Esophagus squamous epithelium (tissue), 5 donors: ENCODE results near the gene TCTN2. TPM values are rescaled to one million over a fixed set of nuclear protein-coding genes. Genes with fewer than 3 reads are reported as not detected.

Experiments
- DNase-seq: peaks from one replicate; lab custom pipeline; 2025; lab: John Stamatoyannopoulos, UW
- H3K27ac ChIP-seq, 4 donors: fragments of 200-600 bp; sonication (generic); one replicate each; pipeline ENCODE4 v1.5.1; 2016 to 2019; ENCODE audit warnings: mild to moderate bottlenecking in 1 of 4
- H3K27me3 ChIP-seq, 4 donors: fragments of 200-600 bp; sonication (generic); 1 replicate in 3 of 4; 2 replicates in 1 of 4; pipeline versions ENCODE4 v1.5.1 to v1.6.0; 2017 to 2021; ENCODE audit warnings: antibody characterized with exemption in 1 of 4
- H3K36me3 ChIP-seq, 3 donors: fragments of 200-600 bp; sonication (generic); one replicate each; pipeline ENCODE4 v1.5.1; 2016 to 2019
- H3K4me1 ChIP-seq, 3 donors: fragments of 200-600 bp; sonication (generic); one replicate each; pipeline ENCODE4 v1.5.1; 2017 to 2019
- H3K4me3 ChIP-seq, 4 donors: fragments of 200-600 bp; sonication (generic); 1 replicate in 3 of 4; 2 replicates in 1 of 4; pipeline ENCODE4 v1.5.1; 2016 to 2019; ENCODE audit warnings: mild to moderate bottlenecking in 2 of 4, moderate library complexity in 1 of 4
- H3K9me3 ChIP-seq, 3 donors: fragments of 200-600 bp; sonication (generic); one replicate each; pipeline ENCODE4 v1.5.1; 2016 to 2019
- POLR2A ChIP-seq, 4 donors: fragments of 450-650 bp; IDR thresholded peaks; one replicate each; pipeline ENCODE4 v1.6.1; 2017; ENCODE audit warnings: antibody characterized with exemption in 4 of 4, mild to moderate bottlenecking in 4 of 4, moderate library complexity in 3 of 4
- WGBS, 2 donors: methylation state at CpG; one replicate each; pipeline ENCODE4 v1.1.5; 2018; 5-methylcytosine and 5-hydroxymethylcytosine counted together
- intact Hi-C: fragments of 100-400 bp; cut with DNase I; formaldehyde crosslinking; loops from one replicate; pipeline ENCODE4 v1.15.0; 2022
- total RNA-seq, 4 donors: library from RNA; depleted of rRNA; stranded (reverse); fragments of >200 nt; gene quantifications; one replicate each; pipeline ENCODE4 v1.1.0, GENCODE V29; 2016
- TF ChIP-seq, protein P1 (sequence below), 6 experiments: fragments of 450-650 bp in 4 of 6; fragments of 200-600 bp in 2 of 6; sonication (generic) in 2 of 6; IDR thresholded peaks; one replicate each; pipeline ENCODE4 v1.5.1; 2016 to 2019; ENCODE audit warnings: antibody characterized with exemption in 6 of 6, mild to moderate bottlenecking in 4 of 6, moderate library complexity in 4 of 6
- donor health status: DM: yes; HTN: yes; CAD: no.

Gene TCTN2
- total RNA-seq, 4 donors from 2014 or later = 3.0 to 5.9 (median 3.2) TPM

DNA sequence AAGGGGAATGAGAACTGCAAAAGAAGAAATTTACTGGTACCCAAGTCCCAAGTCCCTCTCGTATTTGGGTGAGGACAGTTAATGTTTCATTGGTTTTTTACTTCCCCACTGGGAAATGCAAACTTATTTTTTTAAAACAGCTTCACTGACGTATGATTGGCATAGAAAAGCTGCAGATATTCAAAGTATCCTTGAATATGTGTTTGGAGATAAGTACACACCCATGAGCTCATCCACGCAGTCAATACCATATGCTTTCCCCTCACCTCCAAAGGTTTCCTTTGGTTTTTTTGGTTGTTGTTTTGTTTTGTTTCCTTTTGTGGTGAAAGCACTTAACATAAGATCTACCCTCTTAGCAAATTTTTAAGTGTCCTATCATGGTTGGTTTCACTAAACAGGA, 13.1 kb downstream of the TCTN2 start:
- TF ChIP-seq, protein P1, sequence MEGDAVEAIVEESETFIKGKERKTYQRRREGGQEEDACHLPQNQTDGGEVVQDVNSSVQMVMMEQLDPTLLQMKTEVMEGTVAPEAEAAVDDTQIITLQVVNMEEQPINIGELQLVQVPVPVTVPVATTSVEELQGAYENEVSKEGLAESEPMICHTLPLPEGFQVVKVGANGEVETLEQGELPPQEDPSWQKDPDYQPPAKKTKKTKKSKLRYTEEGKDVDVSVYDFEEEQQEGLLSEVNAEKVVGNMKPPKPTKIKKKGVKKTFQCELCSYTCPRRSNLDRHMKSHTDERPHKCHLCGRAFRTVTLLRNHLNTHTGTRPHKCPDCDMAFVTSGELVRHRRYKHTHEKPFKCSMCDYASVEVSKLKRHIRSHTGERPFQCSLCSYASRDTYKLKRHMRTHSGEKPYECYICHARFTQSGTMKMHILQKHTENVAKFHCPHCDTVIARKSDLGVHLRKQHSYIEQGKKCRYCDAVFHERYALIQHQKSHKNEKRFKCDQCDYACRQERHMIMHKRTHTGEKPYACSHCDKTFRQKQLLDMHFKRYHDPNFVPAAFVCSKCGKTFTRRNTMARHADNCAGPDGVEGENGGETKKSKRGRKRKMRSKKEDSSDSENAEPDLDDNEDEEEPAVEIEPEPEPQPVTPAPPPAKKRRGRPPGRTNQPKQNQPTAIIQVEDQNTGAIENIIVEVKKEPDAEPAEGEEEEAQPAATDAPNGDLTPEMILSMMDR (IDR thresholded peaks at IDR 0.05) = no peak
- no peak for TF ChIP-seq POLR2A (IDR thresholded peaks at IDR 0.05)
- no peaks in the 10 kb centered on the region for H3K4me1 ChIP-seq
- intact Hi-C loops = no loop called here
- H3K4me3 ChIP-seq = no peak overlapping the region
- H3K9me3 ChIP-seq = no peaks in the 10 kb centered on the region
- 90% methylated on average over 3 of the region's 3 CpGs for WGBS, 2 donors
- no peaks in the 10 kb centered on the region for H3K27me3 ChIP-seq
- no peak for DNase-seq
- peaks cover 0 to 85% (median 4%) of the 10 kb centered on the region in 3 donors for H3K36me3 ChIP-seq
- no peak overlapping the region for H3K27ac ChIP-seq

DNA sequence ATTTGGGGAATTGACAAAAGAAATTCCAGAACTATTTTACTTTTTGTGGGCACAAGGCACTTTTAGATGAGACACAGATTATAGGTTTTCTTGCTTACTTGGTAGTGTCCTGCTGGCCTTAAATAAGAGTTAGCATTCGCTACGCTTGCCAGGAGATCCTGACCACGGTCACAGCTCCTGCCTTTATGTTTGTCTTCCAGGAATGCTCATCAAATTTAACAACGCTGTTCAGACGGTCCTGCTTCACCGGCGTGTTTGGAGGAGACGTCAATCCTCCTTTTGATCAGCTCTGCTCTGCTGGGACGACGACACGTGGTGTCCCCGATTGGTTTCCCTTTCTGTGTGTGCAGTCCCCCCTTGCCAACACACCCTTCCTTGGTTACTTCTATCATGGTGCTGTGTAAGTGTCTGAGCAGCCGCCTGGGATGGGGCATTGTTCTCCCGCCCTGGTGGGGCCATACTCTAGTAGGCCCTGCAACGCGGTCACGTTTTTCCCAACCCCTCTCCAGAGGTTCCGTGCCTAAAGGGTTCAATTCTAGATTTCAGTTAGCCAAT, 15.8 kb downstream of the TCTN2 start:
- H3K4me1 ChIP-seq = peaks cover 0 to 13% (median 0%) of the 10 kb centered on the region in 3 donors
- WGBS, 2 donors = 95 to 96% methylated on average over 17 to 18 of the region's 18 CpGs
- H3K4me3 ChIP-seq = no peak overlapping the region
- no peak overlapping the region for H3K27ac ChIP-seq
- intact Hi-C loops = no loop called here
- no peaks in the 10 kb centered on the region for H3K9me3 ChIP-seq
- H3K36me3 ChIP-seq = peaks cover 0 to 74% (median 0%) of the 10 kb centered on the region in 3 donors
- DNase-seq = no peak
- TF ChIP-seq POLR2A (IDR thresholded peaks at IDR 0.05) = no peak
- TF ChIP-seq, protein P1 (IDR thresholded peaks at IDR 0.05) = no peak
- H3K27me3 ChIP-seq = no peaks in the 10 kb centered on the region

DNA sequence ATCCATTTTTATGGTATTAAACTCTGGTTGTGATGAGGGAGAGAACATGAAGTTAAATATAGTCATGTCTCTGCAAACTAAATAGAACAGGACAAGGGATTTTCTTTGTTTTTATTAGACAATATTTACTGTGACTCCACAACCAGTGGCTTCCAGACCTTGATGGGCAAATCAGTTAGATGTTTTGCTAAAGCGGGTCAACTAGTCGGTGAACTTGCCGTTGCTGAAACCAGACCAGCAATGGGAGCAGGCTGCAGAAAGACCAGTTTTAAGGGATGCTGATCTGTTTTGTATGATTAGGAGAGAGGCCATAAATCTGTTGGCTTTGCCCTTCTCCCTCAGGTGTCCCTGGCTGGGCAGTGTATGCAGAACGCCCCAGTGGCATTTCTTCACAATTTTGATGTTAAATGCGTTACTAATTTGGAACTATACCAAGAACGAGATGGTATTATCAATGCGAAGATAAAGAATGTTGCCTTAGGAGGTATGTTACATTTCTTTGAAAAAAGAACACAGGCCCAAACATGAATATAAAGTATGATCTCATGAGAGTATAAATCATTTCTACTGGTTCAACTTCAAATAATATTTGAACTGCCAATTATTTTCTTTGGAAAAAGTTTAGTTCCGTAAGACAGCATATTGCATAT, 19.4 kb downstream of the TCTN2 start:
- Histone ChIP-seq H3K4me3 (no peak overlapping the region), H3K4me1 (peaks cover 0 to 13% (median 0%) of the 10 kb centered on the region in 3 donors), H3K36me3 (peaks cover 0 to 75% (median 0%) of the 10 kb centered on the region in 3 donors), H3K27me3 (no peaks in the 10 kb centered on the region), H3K9me3 (no peaks in the 10 kb centered on the region), H3K27ac (no peak overlapping the region)
- 55 to 72% methylated on average over 8 of the region's 8 CpGs for WGBS, 2 donors
- TF ChIP-seq, protein P1 (IDR thresholded peaks at IDR 0.05) = no peak
- no peak for TF ChIP-seq POLR2A (IDR thresholded peaks at IDR 0.05)
- DNase-seq = no peak
- intact Hi-C loops = no loop called here

DNA sequence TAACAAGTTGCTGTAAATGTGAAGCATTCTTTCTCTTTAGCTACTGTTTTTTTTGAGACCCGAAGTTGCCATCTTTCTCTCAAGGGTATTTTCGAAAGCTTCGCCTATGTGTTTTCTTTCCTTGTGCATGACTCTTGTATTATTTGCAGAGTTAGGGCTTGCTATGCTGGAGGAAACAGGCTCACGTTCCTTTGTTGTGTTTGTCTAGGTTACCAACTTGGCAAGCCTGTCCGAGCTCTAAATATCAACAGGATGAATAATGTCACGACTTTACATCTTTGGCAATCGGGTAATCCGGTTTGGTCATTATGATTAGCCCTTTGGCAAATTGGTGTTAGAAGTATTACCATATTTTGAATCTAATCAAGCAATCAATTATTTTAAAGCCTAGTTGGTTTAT, 25.3 kb downstream of the TCTN2 start:
- H3K4me1 ChIP-seq = peaks cover 0 to under 1% (median 0%) of the 10 kb centered on the region in 3 donors
- no peak overlapping the region for H3K27ac ChIP-seq
- WGBS, 2 donors = 63 to 80% methylated on average over 8 of the region's 8 CpGs
- no peak for DNase-seq
- no peaks in the 10 kb centered on the region for H3K9me3 ChIP-seq
- H3K36me3 ChIP-seq = peaks cover 0 to 81% (median 4%) of the 10 kb centered on the region in 3 donors
- intact Hi-C loops = no loop called here
- TF ChIP-seq, protein P1 (IDR thresholded peaks at IDR 0.05) = no peak
- TF ChIP-seq POLR2A (IDR thresholded peaks at IDR 0.05) = no peak
- no peaks in the 10 kb centered on the region for H3K27me3 ChIP-seq
- no peak overlapping the region for H3K4me3 ChIP-seq

DNA sequence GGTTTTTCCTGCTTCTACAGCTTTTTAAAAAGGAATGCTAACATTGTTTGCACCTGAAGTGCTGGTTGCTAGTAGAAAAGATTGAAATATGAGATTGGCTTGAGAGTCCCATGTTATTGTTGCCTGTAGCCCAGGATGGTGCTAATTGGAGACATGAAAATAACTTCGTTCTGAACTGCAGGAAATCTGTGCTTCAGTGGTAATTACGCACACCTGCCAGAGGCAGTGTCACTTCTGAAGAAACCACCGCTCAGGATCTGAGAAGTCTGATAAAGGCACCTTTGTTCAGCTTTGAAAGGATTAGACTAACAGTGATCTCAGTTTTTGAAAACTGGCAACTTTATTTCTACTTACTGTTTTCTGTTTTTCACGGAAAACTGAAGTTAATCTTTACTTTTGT, 25.7 kb downstream of the TCTN2 start:
- DNase-seq = no peak
- intact Hi-C loops = no loop called here

More for the DNA sequence above, 25.7 kb downstream of the TCTN2 start:
- H3K9me3 ChIP-seq = no peaks in the 10 kb centered on the region
- H3K36me3 ChIP-seq = peaks cover 0 to 85% (median 4%) of the 10 kb centered on the region in 3 donors
- WGBS, 2 donors = 83 to 85% methylated on average over 4 of the region's 4 CpGs
- H3K27ac ChIP-seq = no peak overlapping the region
- H3K27me3 ChIP-seq = no peaks in the 10 kb centered on the region
- TF ChIP-seq, protein P1 (IDR thresholded peaks at IDR 0.05) = no peak
- no peak for TF ChIP-seq POLR2A (IDR thresholded peaks at IDR 0.05)
- no peaks in the 10 kb centered on the region for H3K4me1 ChIP-seq
- no peak overlapping the region for H3K4me3 ChIP-seq
